ENCODE data around the gene PLEKHG7.

PLEKHG7 gene

GRCh38 chr12:92803903-92804302, 101.1 kb downstream of the PLEKHG7 start:
- no peak for DNase-seq (ENCODE audit: low read depth in 3 of 3)

- DNase-seq (ENCODE audit: low read depth in 3 of 3), result no peak
Measured at GRCh38 chr12:92810370-92810769, 107.6 kb downstream of the PLEKHG7 start.

- DNase-seq (ENCODE audit: low read depth in 3 of 3), result no peak
Measured at GRCh38 chr12:92814584-92814983, 111.8 kb downstream of the PLEKHG7 start.

GRCh38 chr12:92821142-92821541, 118.4 kb downstream of the PLEKHG7 start:
- no peak for DNase-seq (ENCODE audit: low read depth in 3 of 3)
